Measurements from ENCODE around the gene BAMBI.
"Not testable (repeated sequence)": the region's sequence is repeated elsewhere in the genome, so short reads cannot be mapped to it uniquely, and the experiment has no call there.

BAMBI gene, protein sequence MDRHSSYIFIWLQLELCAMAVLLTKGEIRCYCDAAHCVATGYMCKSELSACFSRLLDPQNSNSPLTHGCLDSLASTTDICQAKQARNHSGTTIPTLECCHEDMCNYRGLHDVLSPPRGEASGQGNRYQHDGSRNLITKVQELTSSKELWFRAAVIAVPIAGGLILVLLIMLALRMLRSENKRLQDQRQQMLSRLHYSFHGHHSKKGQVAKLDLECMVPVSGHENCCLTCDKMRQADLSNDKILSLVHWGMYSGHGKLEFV

DNA sequence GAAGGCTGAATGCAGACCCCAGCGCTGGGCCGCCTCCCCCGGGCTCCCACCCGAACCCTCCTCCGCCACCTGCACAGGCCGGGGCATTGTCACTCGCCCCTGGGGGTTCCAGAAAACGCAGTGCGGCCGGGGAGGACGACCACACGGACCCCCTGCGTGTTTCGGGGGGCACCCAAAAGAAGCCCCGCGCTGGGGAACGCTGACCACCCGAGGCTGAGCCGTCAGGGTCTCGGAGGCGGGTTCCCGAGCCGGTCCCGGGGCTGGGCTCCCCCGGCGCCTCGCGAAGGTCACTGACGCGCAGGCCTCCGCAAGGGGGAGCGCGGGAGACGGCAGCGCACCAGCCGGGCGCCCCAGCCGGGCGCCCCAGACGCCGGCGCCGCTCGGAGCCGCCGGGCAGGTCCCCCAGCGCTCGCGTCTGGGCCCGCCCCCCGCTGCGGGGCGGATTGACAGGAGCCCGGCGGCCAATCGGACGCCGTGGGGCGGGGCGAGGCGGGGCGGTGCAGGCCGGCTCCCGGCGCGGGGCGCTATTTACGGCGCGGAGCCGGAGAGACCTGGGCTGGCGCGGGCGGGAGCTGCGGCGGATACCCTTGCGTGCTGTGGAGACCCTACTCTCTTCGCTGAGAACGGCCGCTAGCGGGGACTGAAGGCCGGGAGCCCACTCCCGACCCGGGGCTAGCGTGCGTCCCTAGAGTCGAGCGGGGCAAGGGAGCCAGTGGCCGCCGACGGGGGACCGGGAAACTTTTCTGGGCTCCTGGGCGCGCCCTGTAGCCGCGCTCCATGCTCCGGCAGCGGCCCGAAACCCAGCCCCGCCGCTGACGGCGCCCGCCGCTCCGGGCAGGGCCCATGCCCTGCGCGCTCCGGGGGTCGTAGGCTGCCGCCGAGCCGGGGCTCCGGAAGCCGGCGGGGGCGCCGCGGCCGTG lies at the start of gene BAMBI:
Gene BAMBI, plus strand, starts transcription at position 554 of the 920 bp plus-strand sequence. CDS start 377 bp downstream, outside the sequence.
- Mint-ChIP-seq H3K9me3 (no peaks in the 10 kb centered on the region), H3K4me1 (peaks cover 27% of the 10 kb centered on the region), H3K4me3 (peak within 1 kb of the TSS; percentile 78), H3K27ac (no peak within 1 kb of the TSS), H3K36me3 (no peaks in the 10 kb centered on the region), H3K27me3 (peaks cover 50% of the 10 kb centered on the region)

DNA sequence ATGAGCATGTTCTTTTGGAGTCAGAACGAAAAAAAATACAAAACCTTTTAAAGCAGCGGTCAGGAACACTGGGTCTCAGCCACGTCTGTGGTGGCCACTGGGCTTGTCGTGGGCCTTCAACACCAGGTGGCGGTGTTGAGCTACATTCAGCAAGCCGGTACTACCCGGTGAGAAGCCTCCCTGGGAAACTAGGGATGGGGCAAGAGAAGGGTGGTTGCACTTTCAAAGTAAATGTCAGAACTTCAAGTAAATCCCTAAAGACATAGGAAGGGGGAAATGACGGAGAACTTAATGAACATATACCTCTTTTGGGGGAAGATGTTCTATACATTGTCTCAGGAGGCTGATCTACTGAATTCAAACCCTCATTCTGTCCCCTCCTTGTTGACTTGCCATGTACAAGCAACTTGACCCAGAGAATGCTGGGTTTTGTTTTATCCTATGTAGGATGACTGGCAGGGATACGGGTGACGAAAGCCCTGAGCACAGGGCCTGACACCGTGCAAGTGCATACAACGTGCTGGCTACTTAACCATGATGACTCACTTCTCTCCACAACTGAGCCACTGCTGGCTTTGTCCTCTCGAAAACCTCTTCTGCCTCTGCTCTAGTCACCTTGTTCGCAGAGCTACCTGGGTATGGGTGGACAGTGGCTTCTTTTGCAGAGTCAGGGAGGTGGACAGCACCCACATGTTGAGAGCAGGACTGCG lies 49.0 kb upstream of the BAMBI start:
- Mint-ChIP-seq H3K4me1 (peaks cover 5% of the 10 kb centered on the region), H3K9me3 (no peaks in the 10 kb centered on the region), H3K4me3 (no peak overlapping the region), H3K36me3 (no peaks in the 10 kb centered on the region), H3K27ac (no peak overlapping the region), H3K27me3 (peaks cover 8% of the 10 kb centered on the region)

DNA sequence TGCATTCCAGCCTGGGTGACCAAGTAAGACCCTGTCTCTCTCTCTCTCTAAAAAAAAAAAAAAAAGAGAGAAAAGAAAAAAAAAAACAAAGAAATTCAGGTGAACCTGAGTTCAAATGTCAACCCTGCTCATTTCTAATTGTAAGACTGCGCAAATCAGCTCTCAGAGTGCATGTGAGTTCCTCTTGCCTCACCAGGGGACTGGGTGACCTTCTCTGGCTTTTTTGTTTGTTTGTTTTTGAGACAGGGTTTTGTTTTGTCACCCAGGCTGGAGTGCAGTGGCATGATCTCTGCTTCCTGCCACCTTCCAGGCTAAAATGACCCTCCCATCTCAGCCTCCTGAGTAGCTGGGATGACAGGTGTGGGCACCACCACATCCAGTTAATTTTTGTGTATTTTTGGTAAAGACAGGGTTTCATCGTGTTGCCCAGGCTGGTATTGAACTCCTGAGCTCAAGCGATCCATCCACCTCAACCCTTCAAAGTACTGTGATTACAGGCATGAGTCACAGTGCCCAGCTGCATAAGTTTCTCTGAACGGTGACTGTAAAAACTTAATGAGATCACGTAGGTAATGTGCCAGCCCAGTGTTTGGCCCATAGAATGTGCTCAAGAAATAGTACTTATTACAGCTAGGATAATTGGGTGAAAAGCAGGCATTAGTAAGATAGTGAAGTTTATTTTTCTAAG lies 45.3 kb upstream of the BAMBI start:
- H3K27ac Mint-ChIP-seq, result no peak overlapping the region
- H3K36me3 Mint-ChIP-seq, result no peaks in the 10 kb centered on the region
- no peak overlapping the region for H3K4me3 Mint-ChIP-seq
- H3K27me3 Mint-ChIP-seq, result peaks cover 10% of the 10 kb centered on the region
- no peaks in the 10 kb centered on the region for H3K9me3 Mint-ChIP-seq
- peaks cover 5% of the 10 kb centered on the region for H3K4me1 Mint-ChIP-seq

DNA sequence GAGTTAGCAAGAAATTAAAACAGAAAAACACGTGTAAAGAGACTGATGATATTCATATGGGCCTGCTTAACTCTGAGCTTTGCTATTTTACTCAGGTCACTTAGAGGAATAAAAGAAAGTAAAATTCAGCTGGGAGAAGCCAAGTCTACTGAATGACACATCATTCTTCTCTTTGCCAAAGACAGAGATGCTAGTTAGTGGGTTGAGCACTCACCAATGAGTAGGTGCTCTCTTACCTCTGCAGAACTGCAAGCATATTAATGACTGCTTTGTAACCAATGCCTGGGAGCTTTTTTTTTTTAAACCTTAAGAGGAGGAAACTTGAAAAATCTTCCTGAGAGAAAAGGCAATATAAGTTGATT lies 44.8 kb upstream of the BAMBI start:
- H3K4me1 Mint-ChIP-seq, result peaks cover 5% of the 10 kb centered on the region
- H3K27ac Mint-ChIP-seq, result no peak overlapping the region
- H3K27me3 Mint-ChIP-seq, result peaks cover 10% of the 10 kb centered on the region
- H3K4me3 Mint-ChIP-seq, result no peak overlapping the region
- peaks cover 1% of the 10 kb centered on the region for H3K36me3 Mint-ChIP-seq
- peaks cover 1% of the 10 kb centered on the region for H3K9me3 Mint-ChIP-seq

DNA sequence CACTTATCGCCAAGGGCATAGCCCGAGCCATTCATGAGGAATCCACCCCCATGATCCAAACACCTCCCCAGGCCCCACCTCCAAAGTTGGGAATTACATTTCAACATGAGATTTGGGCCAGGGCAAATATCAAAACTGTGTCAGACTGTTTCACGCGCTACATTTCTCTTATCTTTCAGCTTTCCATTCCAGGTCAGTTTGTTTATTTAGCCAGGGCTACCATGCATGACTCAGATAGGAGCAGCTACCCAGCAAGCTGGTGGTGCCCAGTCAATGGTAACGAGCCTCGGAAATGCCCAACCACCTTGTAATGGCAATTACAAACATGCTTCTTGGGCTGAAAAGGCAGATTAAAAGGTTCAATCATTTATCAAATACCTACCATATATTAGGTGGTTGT lies 43.6 kb upstream of the BAMBI start:
- peaks cover 1% of the 10 kb centered on the region for H3K36me3 Mint-ChIP-seq
- H3K4me3 Mint-ChIP-seq, result no peak overlapping the region
- H3K9me3 Mint-ChIP-seq, result peaks cover 3% of the 10 kb centered on the region
- no peaks in the 10 kb centered on the region for H3K4me1 Mint-ChIP-seq
- no peak overlapping the region for H3K27ac Mint-ChIP-seq
- peaks cover 10% of the 10 kb centered on the region for H3K27me3 Mint-ChIP-seq

DNA sequence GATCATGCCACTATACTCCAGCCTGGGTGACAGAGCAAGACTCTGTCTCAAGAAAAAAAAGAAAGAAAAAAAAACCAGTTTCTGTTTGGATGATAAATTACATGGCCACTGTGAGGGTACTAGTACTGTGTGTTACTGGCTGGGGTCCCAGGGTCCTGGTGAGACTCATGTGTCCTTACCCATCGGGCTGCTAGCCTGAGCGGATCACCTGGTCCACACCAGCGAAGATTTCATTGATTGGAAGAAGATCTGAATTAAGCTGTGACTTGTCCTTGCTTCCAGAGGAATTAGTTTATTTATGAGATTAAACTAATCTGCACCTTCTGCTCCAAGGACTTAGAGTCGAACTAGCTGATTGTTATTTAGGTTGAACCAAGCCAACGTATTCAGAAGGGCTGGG lies 40.0 kb upstream of the BAMBI start:
- no peak overlapping the region for H3K4me3 Mint-ChIP-seq
- peaks cover 1% of the 10 kb centered on the region for H3K36me3 Mint-ChIP-seq
- H3K4me1 Mint-ChIP-seq, result no peaks in the 10 kb centered on the region
- H3K27me3 Mint-ChIP-seq, result peaks cover 2% of the 10 kb centered on the region
- H3K27ac Mint-ChIP-seq, result peak overlapping the region; percentile 23
- H3K9me3 Mint-ChIP-seq, result peaks cover 3% of the 10 kb centered on the region

DNA sequence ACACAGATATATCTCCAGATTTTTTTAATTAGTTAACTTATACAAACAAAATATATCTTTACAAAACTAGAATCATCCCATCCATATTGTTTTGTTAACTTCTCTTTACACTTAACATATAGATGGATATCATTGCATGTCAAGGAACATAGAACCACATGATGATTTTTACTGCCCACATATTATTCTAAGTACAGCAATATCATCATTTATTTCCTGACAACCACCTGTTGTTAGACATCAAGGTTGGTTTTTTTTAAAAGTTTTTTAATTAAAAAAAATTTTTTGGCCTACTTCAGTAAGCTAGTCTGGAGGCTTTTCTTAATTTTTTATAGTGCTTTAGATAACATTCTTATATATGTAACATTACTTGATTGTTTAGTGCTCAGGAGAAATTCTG lies 38.9 kb upstream of the BAMBI start:
- no peaks in the 10 kb centered on the region for H3K4me1 Mint-ChIP-seq
- H3K36me3 Mint-ChIP-seq, result peaks cover 1% of the 10 kb centered on the region
- H3K4me3 Mint-ChIP-seq, result no peak overlapping the region
- H3K27me3 Mint-ChIP-seq, result peaks cover under 1% of the 10 kb centered on the region
- H3K27ac Mint-ChIP-seq, result no peak overlapping the region
- H3K9me3 Mint-ChIP-seq, result peaks cover 3% of the 10 kb centered on the region

DNA sequence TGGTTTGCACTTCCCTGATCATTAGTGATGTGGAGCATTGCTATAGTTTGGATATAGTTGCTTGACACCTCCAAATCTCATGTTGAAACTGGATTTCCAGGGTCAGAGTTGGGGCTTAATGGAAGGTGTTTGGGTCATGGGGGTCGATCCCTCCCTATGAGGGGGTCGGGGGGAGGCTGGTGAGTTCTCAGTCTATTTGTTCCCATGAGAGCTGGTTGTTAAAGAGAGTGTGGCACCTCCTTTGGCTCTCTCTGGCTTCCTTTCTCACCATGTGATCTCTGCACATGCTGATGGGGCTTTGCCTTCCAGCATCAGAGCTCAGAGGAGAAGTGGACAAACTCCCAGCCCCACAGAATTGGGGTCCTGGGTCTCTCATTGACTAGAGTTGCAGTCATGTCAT lies 36.8 kb upstream of the BAMBI start:
- H3K4me1 Mint-ChIP-seq, result no peaks in the 10 kb centered on the region
- H3K36me3 Mint-ChIP-seq, result peaks cover 1% of the 10 kb centered on the region
- H3K27ac Mint-ChIP-seq, result no peak overlapping the region
- no peaks in the 10 kb centered on the region for H3K27me3 Mint-ChIP-seq
- H3K9me3 Mint-ChIP-seq, result peaks cover 3% of the 10 kb centered on the region
- no peak overlapping the region for H3K4me3 Mint-ChIP-seq

DNA sequence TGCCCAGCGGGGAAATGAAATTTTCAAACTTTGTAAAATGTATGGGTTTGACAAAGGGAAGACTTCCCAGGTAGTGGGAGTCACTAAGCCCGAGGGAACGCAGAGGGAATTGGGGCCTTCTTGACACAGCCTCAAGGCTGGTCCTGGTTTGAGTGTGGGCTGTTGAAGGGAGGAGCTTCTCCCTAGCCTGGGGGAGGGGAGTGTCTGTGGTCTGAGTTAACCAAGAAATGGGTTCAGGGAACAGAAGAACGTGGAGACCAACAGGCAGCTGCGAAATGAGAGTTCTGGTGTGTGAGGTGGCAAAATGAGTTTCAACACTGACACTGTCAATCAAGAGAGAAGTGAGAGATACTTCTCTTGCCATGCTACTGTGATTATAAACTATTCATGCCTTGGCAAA lies 32.7 kb upstream of the BAMBI start:
- H3K4me1 Mint-ChIP-seq, result no peaks in the 10 kb centered on the region
- H3K27ac Mint-ChIP-seq, result no peak overlapping the region
- H3K27me3 Mint-ChIP-seq, result no peaks in the 10 kb centered on the region

DNA sequence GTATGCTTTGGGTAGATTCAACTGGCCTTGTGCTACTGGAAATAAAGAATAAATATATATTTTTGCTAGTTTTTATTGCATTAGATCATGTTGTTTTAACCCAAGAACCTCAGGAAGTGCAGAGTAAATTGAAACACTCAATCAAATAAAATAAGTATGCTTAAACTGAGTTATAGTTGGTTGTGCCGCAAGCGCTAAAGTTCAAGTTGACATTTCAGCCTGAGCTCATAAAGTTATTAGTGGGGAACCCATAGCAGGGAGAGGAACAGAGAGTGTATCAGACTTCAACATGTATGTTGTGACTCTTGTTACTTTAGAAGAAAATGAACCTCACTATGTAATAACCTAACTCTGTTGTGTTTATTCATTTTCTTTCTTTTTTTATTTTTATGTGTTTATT lies 25.2 kb upstream of the BAMBI start:
- Mint-ChIP-seq H3K4me3 (no peak overlapping the region), H3K36me3 (peaks cover 1% of the 10 kb centered on the region), H3K9me3 (no peaks in the 10 kb centered on the region), H3K27ac (no peak overlapping the region), H3K4me1 (no peaks in the 10 kb centered on the region), H3K27me3 (peaks cover 4% of the 10 kb centered on the region)

More for the DNA sequence above, 32.7 kb upstream of the BAMBI start:
- Mint-ChIP-seq H3K36me3 (no peaks in the 10 kb centered on the region), H3K4me3 (no peak overlapping the region), H3K9me3 (no peaks in the 10 kb centered on the region)

DNA sequence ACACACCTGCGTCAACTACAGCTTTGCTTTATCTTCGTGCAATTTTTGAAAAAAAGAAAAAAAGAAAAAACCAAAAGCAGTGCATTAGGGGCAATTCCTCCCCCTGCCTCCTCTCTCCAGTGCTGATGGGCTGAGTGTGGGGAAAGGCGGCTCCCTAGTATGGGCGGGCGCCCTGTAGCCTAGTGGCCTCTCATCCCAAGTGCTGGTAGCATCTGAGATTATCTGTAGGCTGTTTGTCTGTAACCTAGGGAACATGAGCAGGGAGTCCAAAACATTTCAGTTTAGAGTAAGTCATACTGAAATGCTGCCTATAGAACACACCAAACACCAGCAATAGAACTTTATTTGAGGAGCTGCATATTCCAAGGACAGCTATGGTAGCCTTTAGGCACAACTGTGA lies 24.6 kb upstream of the BAMBI start:
- Mint-ChIP-seq H3K4me3 (no peak overlapping the region), H3K4me1 (no peaks in the 10 kb centered on the region), H3K36me3 (peaks cover 1% of the 10 kb centered on the region), H3K27ac (no peak overlapping the region), H3K9me3 (no peaks in the 10 kb centered on the region), H3K27me3 (peaks cover 4% of the 10 kb centered on the region)

DNA sequence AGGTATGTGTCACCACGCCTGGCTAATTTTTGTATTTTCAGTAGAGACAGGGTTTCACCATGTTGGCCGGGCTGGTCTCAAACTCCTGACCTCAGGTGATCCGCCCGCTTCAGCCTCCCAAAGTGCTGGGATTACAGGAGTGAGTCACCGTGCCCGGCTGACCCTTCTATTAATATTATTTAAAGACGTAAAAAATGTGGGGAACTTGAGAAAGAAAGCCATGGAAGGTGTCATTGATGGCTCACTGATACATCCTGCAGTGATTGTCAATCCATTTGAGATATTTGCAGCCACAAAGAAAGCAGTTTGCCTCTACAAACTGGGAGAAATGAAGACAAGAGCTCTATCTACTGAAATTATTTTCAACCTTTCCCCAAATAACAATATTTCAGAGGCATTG lies 18.5 kb upstream of the BAMBI start:
- H3K4me1 Mint-ChIP-seq, H3K9me3 Mint-ChIP-seq, H3K27ac Mint-ChIP-seq, H3K4me3 Mint-ChIP-seq, H3K27me3 Mint-ChIP-seq, H3K36me3 Mint-ChIP-seq: not testable (repeated sequence)

DNA sequence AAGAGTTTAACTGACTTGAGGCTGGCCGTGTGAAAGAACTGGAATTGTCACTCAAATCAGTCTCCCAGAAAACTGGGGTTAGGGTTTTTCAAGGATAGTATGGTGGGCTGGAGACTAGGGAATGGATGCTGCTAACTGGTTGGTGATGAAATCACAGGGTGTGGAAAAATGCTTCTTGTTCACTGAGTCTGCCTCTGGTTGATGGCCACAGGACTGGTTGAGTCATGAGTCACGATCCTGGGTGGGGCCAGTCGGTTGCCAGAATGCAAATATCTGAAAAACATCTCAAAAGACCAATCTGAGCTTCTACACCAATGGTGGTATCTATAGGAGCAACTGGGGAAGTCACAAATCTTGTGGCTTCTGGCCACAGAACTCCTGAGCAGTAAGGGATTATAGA lies 16.3 kb upstream of the BAMBI start:
- H3K4me1 Mint-ChIP-seq, result no peaks in the 10 kb centered on the region
- no peaks in the 10 kb centered on the region for H3K36me3 Mint-ChIP-seq
- H3K4me3 Mint-ChIP-seq, result no peak overlapping the region
- no peaks in the 10 kb centered on the region for H3K9me3 Mint-ChIP-seq
- peaks cover 15% of the 10 kb centered on the region for H3K27me3 Mint-ChIP-seq
- H3K27ac Mint-ChIP-seq, result no peak overlapping the region

DNA sequence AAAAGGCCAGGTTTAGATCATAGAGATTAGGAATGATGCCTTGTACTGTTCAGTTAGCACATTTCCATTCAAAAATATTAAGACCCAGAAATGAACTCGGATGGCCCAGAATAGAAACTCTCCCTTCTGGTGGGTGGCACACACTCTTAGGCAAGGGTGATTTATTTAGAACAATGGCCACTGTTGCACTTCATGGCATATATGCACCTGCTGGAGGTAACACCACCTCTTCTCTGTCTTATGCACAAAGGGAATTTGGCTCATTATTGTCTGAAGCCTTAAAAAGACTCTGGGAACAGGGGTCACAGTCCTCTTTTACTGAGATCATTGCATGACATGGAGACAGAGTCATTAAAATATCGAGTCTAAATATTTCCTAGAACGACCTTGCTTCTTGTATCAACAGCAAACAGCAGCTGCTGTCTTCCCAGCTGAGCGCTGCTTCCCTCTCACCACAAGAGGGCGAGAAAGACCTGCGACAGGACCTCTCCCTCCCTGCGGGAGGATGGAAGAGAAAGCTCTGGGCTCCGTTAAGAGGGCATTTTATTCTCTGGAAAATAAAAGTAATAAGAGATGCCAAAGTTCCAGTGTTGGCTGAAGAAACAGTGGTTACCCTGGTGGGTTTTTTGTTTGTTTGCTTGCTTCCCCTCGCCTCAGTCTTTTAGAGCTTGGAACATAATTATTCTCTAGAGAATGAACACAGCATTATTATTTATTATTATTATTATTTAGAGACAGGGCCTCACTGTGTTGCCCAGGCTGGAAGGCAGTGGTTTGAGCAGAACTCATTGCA lies 13.5 kb upstream of the BAMBI start:
- H3K4me1 Mint-ChIP-seq, result peaks cover 8% of the 10 kb centered on the region
- H3K36me3 Mint-ChIP-seq, result no peaks in the 10 kb centered on the region
- no peaks in the 10 kb centered on the region for H3K9me3 Mint-ChIP-seq
- no peak overlapping the region for H3K27ac Mint-ChIP-seq
- H3K27me3 Mint-ChIP-seq, result peaks cover 38% of the 10 kb centered on the region
- no peak overlapping the region for H3K4me3 Mint-ChIP-seq

DNA sequence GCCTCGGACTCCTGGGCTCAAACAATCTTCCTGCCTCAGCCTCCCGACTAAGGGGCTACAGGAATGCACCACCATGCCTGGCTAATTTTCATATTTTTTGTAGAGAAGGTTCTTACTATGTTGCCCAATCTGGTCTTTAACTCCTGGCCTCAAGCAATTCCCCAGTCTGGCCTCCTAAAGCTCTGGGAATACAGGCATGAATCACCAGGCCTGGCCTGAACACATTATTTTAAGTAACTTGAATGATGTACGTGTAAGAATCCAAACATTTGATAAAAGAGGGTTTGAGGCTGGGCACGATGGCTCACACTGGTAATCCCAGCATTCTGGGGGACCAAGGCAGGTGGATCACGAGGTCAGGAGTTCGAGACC lies 13.0 kb upstream of the BAMBI start:
- H3K4me1 Mint-ChIP-seq, result peaks cover 13% of the 10 kb centered on the region
- no peaks in the 10 kb centered on the region for H3K36me3 Mint-ChIP-seq
- H3K4me3 Mint-ChIP-seq, result no peak overlapping the region
- peaks cover 43% of the 10 kb centered on the region for H3K27me3 Mint-ChIP-seq
- H3K9me3 Mint-ChIP-seq, result no peaks in the 10 kb centered on the region
- no peak overlapping the region for H3K27ac Mint-ChIP-seq
